ENCODE data around the gene PDE4B.

Gene PDE4B

GRCh38 chr1:66384258-66384921 lies 591.7 kb downstream of the PDE4B start:
- DNase-seq (ENCODE audit: low read depth): no peak
- no peak overlapping the region for H3K4me3 ChIP-seq (ENCODE audit: control insufficient read depth, low read depth, low read length)
- TF ChIP-seq CTCF (IDR thresholded peaks at IDR 0.05; ENCODE audit: control insufficient read depth, insufficient read depth, low read depth, low read length, missing control alignments): no peak

DNA sequence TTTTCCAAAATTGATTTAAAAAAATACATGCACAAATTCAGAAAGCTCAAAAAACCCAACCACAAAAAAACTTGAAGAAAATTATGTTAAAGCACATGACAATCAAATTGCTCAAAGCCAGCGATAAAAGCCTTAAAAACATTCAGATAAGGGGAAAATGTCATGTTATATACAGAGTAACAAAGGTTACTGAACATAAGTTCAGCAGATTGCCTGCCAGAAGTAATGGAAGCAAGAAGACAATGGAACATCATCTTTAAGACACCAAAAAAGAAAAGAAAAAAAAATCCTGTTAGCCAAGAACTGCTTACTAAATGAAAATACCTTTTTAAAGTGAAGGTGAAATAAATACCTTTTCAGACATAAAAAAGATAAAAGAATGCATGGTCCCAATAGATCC lies 594.0 kb downstream of the PDE4B start:
- H3K4me3 ChIP-seq (ENCODE audit: control insufficient read depth, low read depth, low read length): no peak overlapping the region
- TF ChIP-seq CTCF (IDR thresholded peaks at IDR 0.05; ENCODE audit: control insufficient read depth, insufficient read depth, low read depth, low read length, missing control alignments): no peak
- DNase-seq (ENCODE audit: low read depth): no peak

DNA sequence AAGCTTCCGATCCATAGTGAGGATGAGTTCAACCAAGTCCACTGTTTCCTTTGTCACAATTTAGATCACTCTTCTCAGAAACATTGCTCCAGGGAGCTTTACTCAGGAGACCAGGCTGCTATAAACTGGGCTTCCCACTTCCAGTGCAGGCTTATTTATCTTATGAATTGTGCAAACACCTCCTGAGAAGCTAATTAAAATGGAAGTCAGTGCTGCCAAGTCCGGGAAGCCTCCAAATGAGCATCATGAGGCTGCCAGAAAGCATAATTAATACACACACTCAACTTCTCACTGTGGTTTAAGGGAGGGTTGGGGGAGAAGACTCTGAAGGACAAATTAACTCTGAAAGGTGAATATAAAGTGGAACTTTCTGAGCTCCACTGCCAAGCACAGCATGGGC lies 596.2 kb downstream of the PDE4B start:
- no peak for TF ChIP-seq CTCF (IDR thresholded peaks at IDR 0.05; ENCODE audit: control insufficient read depth, insufficient read depth, low read depth, low read length, missing control alignments)
- H3K4me3 ChIP-seq (ENCODE audit: control insufficient read depth, low read depth, low read length): no peak overlapping the region
- DNase-seq (ENCODE audit: low read depth): no peak

DNA sequence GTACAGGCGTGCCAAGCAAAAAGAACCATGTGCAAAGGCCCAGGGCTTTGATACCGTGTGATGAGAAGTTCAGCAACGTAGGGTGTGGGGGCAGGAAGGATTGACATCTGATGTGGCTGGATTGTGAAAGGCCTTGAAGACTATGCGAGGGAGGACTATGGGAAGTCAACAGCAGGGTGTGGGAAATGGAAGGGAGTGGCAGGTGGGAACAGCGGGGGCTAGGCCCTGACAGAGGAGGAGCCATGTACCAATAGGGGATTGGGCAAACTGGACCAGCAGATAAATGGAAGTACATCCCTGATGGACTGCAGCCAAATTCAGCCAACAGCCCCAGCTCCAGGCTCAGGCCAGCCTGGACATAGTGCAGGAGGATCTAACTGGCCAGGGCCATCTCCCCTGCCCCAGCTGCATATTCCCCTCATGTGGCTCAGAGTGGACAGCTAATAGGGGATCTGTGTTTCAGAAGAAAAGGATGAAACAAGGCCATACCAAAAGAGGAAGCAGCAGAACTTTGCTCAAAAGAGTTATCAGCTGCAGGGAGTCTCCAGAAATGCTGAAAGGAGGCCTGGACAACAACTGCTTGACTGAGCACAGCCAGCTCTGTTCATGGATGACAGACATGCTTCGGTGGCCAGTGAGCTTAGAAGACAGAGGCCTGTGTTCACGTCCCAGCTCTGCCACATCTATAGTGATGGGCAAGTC lies 601.0 kb downstream of the PDE4B start:
- DNase-seq (ENCODE audit: low read depth): no peak
- no peak overlapping the region for H3K4me3 ChIP-seq (ENCODE audit: control insufficient read depth, low read depth, low read length)
- no peak for TF ChIP-seq CTCF (IDR thresholded peaks at IDR 0.05; ENCODE audit: control insufficient read depth, insufficient read depth, low read depth, low read length, missing control alignments)

GRCh38 chr1:66394603-66395002 lies 601.9 kb downstream of the PDE4B start:
- no peak for TF ChIP-seq CTCF (IDR thresholded peaks at IDR 0.05; ENCODE audit: control insufficient read depth, insufficient read depth, low read depth, low read length, missing control alignments)

DNA sequence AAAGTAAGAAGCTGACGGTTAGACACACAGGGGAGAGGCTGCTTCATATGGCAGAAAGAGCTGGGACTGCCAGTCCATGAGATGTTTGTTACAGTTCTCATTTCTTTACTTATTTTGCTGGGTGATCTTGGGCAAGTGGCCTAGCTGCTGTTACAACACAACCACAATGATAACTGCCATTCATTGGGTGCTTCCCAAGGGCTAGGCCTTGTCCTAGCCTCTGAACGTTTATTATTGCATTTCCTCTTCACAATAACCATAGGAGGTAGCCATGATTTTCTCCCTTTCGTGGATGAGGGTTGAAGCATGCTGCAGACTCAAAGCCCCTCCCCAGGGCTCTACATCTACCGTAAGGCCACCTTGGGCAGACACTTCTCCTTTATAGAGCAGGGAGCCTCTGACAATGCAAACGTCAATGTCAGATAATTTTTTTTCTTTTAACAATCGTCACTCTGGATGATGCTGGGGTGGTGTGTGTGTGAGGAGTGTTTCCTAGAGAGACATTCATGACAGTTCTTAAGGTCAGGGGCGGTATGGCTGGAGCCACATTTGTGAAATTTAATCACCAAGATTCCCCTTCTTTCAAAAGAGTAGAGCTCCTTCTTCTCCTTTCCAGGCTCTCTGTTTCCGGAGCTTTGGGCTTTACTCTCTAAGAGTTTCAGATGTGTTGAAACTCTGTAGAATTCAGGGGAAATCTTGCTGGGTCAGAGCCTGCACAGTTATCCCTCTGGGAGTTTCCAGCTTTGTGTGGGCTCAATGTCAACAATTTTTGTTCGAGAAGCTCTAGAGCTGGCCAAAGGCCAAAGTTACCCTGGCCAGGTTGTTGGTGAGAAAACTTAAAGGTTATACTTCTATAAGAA lies 602.7 kb downstream of the PDE4B start:
- no peak for TF ChIP-seq CTCF (IDR thresholded peaks at IDR 0.05; ENCODE audit: control insufficient read depth, insufficient read depth, low read depth, low read length, missing control alignments)
- no peak overlapping the region for H3K4me3 ChIP-seq (ENCODE audit: control insufficient read depth, low read depth, low read length)
- DNase-seq (ENCODE audit: low read depth): no peak

More at GRCh38 chr1:66394603-66395002, 601.9 kb downstream of the PDE4B start:
- no peak overlapping the region for H3K4me3 ChIP-seq (ENCODE audit: control insufficient read depth, low read depth, low read length)
- no peak for DNase-seq (ENCODE audit: low read depth)

Measured in AG09309 (cell line).